HepG2 (cell line): ENCODE measurements around the gene C2orf15. TPM values are rescaled to one million over a fixed set of nuclear protein-coding genes. Genes with fewer than 3 reads are reported as not detected.

Source experiments
- ATF3 ChIP-seq: sonication (generic); formaldehyde crosslinking; IDR thresholded peaks from 2 replicates; pipeline ENCODE4 v1.4.0; 2020; ENCODE audit warnings: missing genetic modification reagents
- CC2D1A ChIP-seq: sonication (generic); formaldehyde crosslinking; IDR thresholded peaks from 2 replicates; pipeline ENCODE4 v1.8.1; 2023; ENCODE audit warnings: mild to moderate bottlenecking, missing genetic modification reagents
- DRAP1 ChIP-seq: IDR thresholded peaks from 2 replicates; pipeline ENCODE4 v1.6.1; 2016; ENCODE audit warnings: missing genetic modification reagents, missing compliant biosample characterization
- ERF ChIP-seq: IDR thresholded peaks from 2 replicates; pipeline ENCODE4 v1.6.1; 2018; ENCODE audit warnings: missing biosample characterization, missing genetic modification reagents
- FOXM1 ChIP-seq: sonication (generic); formaldehyde crosslinking; IDR thresholded peaks from 2 replicates; pipeline ENCODE4 v1.5.0; 2020; ENCODE audit warnings: missing genetic modification reagents
- FOXO4 ChIP-seq: sonication (generic); formaldehyde crosslinking; conservative IDR thresholded peaks from 2 replicates; pipeline ENCODE4 v1.8.1; 2023; ENCODE audit warnings: missing genetic modification reagents
- IKZF5 ChIP-seq: IDR thresholded peaks from 2 replicates; pipeline ENCODE4 v1.6.1; 2018; ENCODE audit warnings: missing genetic modification reagents, mild to moderate bottlenecking, missing compliant biosample characterization
- JUNB ChIP-seq: sonication (generic); formaldehyde crosslinking; IDR thresholded peaks from 2 replicates; pipeline ENCODE4 v1.8.0; 2022; ENCODE audit warnings: missing genetic modification reagents, mild to moderate bottlenecking, borderline replicate concordance
- KLF6 ChIP-seq: IDR thresholded peaks from 2 replicates; pipeline ENCODE4 v1.8.0; 2016; ENCODE audit warnings: missing biosample characterization, missing genetic modification reagents
- PHF21A ChIP-seq: sonication (generic); formaldehyde crosslinking; IDR thresholded peaks from 2 replicates; pipeline ENCODE4 v1.5.0; 2020; ENCODE audit warnings: mild to moderate bottlenecking, missing genetic modification reagents
- RXRB ChIP-seq: IDR thresholded peaks from 2 replicates; pipeline ENCODE4 v1.6.1; 2016; ENCODE audit warnings: borderline replicate concordance, missing genetic modification reagents, missing compliant biosample characterization
- TEAD3 ChIP-seq: optimal IDR thresholded peaks from 2 replicates; pipeline ENCODE3; 2016; ENCODE audit warnings: borderline replicate concordance
- ZBTB49 ChIP-seq: sonication (generic); formaldehyde crosslinking; IDR thresholded peaks from 2 replicates; pipeline ENCODE4 v1.4.0; 2020; ENCODE audit warnings: missing genetic modification reagents, borderline replicate concordance
- ZFP91 ChIP-seq: sonication (generic); formaldehyde crosslinking; IDR thresholded peaks from 2 replicates; pipeline ENCODE4 v1.9.0; 2022; ENCODE audit warnings: missing genetic modification reagents, mild to moderate bottlenecking, borderline replicate concordance
- ZGPAT ChIP-seq: IDR thresholded peaks from 2 replicates; pipeline ENCODE4 v1.6.1; 2016; ENCODE audit warnings: mild to moderate bottlenecking
- ZNF124 ChIP-seq: sonication (generic); formaldehyde crosslinking; IDR thresholded peaks from 2 replicates; pipeline ENCODE4 v1.4.0; 2020; ENCODE audit warnings: missing genetic modification reagents
- ZNF143 ChIP-seq: sonication (generic); formaldehyde crosslinking; IDR thresholded peaks from 2 replicates; pipeline ENCODE4 v1.4.0; 2020; ENCODE audit warnings: missing genetic modification reagents
- ZNF333 ChIP-seq: sonication (generic); formaldehyde crosslinking; IDR thresholded peaks from 2 replicates; pipeline ENCODE4 v1.4.0; 2020; ENCODE audit warnings: mild to moderate bottlenecking, missing genetic modification reagents, borderline replicate concordance
- ZNF382 ChIP-seq: sonication (generic); formaldehyde crosslinking; IDR thresholded peaks from 2 replicates; pipeline ENCODE4 v1.5.0; 2020; ENCODE audit warnings: missing genetic modification reagents, mild to moderate bottlenecking, borderline replicate concordance
- ZNF746 ChIP-seq: sonication (generic); formaldehyde crosslinking; IDR thresholded peaks from 2 replicates; pipeline ENCODE4 v1.8.0; 2022; ENCODE audit warnings: mild to moderate bottlenecking, missing genetic modification reagents
- ZNF83 ChIP-seq: sonication (generic); formaldehyde crosslinking; IDR thresholded peaks from 2 replicates; pipeline ENCODE4 v1.4.0; 2020; ENCODE audit warnings: missing genetic modification reagents, mild to moderate bottlenecking, borderline replicate concordance
- ZSCAN31 ChIP-seq: sonication (generic); formaldehyde crosslinking; IDR thresholded peaks from 2 replicates; pipeline ENCODE4 v1.5.0; 2020; ENCODE audit warnings: low read depth, mild to moderate bottlenecking, missing genetic modification reagents
- polyA plus RNA-seq, 8 experiments: library from polyadenylated mRNA; depleted of rRNA in 3 of 8; stranded (reverse) in 7 of 8; unstranded in 1 of 8; fragments of >200 nt; fragmentation: Illumina TruSeq in 4 of 8; extraction: Trizol in 4 of 8; gene quantifications; 2 replicates each; pipeline versions ENCODE4 v1.2.1 to v1.2.3, GENCODE V29; 2011 to 2016; ENCODE audit warnings: low read depth in 4 of 8, missing spikeins in 1 of 8, mixed read lengths in 1 of 8; ENCODE audit not compliant: insufficient read depth in 1 of 8
- total RNA-seq, 5 experiments: library from RNA; depleted of rRNA; stranded (reverse); fragments of >200 nt; fragmentation: Illumina TruSeq; extraction: Trizol; gene quantifications; 2 replicates each; pipeline ENCODE4 v1.2.3, GENCODE V29; 2016; ENCODE audit warnings: low read depth in 1 of 5

The C2orf15 gene
- total and polyA plus RNA-seq, 2 of the 13 experiments (the other 11 are each of a cell fraction or from before 2014, with no cell fraction given), result 5.5 to 8.3 TPM

- TF ChIP-seq ATF3 (CRISPR knock-in tag), result no peak
- no peak for TF ChIP-seq KLF6 (CRISPR knock-in tag)
- TF ChIP-seq FOXO4 (CRISPR knock-in tag), result no peak
- TF ChIP-seq ZFP91, result no peak
- no peak for TF ChIP-seq PHF21A (CRISPR knock-in tag)
- no peak for TF ChIP-seq ZNF333
- TF ChIP-seq CC2D1A (CRISPR knock-in tag), result no peak
- TF ChIP-seq TEAD3, result peak; percentile 75
- TF ChIP-seq ZGPAT, result no peak
- TF ChIP-seq JUNB, result 0 out of 2 replicates have a peak, but pooled peaks have one; percentile 47
- TF ChIP-seq ZNF746 (CRISPR knock-in tag), result no peak
- TF ChIP-seq ZBTB49 (CRISPR knock-in tag), result no peak
- no peak for TF ChIP-seq ZNF382
- no peak for TF ChIP-seq IKZF5
- peak; percentile 69; the same call in 1 of the 2 replicates for TF ChIP-seq ZSCAN31
- 0 out of 2 replicates have a peak, but pooled peaks have one; percentile 1 for TF ChIP-seq ERF
- TF ChIP-seq ZNF143 (CRISPR knock-in tag), result no peak
- TF ChIP-seq ZNF83 (CRISPR knock-in tag), result no peak
- no peak for TF ChIP-seq DRAP1 (CRISPR knock-in tag)
- no peak for TF ChIP-seq ZNF124 (CRISPR knock-in tag)
- no peak for TF ChIP-seq FOXM1 (CRISPR knock-in tag)
- 0 out of 2 replicates have a peak, but pooled peaks have one; percentile 30 for TF ChIP-seq RXRB (CRISPR knock-in tag)
Observed at GRCh38 chr2:99183025-99183424, 41.5 kb downstream of the C2orf15 start (continued).
